ENCODE results near the gene TCTA.

The TCTA gene

DNA sequence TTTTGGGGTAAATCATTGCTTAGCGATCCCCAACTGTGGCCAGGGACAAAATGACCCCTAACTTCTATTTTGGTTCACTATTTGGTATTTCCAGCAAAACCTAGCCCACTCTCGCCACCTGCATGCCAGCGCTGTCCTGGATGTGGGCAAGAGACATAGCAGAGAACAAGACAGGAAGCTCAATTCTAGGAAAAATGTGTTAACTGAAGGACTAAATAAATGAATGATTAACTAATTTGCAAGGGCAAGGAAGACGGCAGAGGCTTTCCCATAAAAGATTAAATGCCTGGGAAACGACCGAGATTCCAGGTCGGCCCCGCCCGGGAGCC, 16.5 kb downstream of the TCTA start:
- H3K4me3 ChIP-seq (ENCODE audit: low read depth, low read length), result peak overlapping the region; percentile 76
- no peak for TF ChIP-seq MYC (IDR thresholded peaks at IDR 0.05; ENCODE audit: low read depth, low read length)
- TF ChIP-seq, protein P1, sequence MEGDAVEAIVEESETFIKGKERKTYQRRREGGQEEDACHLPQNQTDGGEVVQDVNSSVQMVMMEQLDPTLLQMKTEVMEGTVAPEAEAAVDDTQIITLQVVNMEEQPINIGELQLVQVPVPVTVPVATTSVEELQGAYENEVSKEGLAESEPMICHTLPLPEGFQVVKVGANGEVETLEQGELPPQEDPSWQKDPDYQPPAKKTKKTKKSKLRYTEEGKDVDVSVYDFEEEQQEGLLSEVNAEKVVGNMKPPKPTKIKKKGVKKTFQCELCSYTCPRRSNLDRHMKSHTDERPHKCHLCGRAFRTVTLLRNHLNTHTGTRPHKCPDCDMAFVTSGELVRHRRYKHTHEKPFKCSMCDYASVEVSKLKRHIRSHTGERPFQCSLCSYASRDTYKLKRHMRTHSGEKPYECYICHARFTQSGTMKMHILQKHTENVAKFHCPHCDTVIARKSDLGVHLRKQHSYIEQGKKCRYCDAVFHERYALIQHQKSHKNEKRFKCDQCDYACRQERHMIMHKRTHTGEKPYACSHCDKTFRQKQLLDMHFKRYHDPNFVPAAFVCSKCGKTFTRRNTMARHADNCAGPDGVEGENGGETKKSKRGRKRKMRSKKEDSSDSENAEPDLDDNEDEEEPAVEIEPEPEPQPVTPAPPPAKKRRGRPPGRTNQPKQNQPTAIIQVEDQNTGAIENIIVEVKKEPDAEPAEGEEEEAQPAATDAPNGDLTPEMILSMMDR (IDR thresholded peaks at IDR 0.05; ENCODE audit: low read depth, low read length), result no peak
- no peak for TF ChIP-seq POLR2A (IDR thresholded peaks at IDR 0.05; ENCODE audit: extremely low read depth, insufficient read length)
- TF ChIP-seq, protein P2, sequence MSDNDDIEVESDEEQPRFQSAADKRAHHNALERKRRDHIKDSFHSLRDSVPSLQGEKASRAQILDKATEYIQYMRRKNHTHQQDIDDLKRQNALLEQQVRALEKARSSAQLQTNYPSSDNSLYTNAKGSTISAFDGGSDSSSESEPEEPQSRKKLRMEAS (IDR thresholded peaks at IDR 0.05; ENCODE audit: low read depth, low read length), result no peak
- peak; percentile 34 for DNase-seq (ENCODE audit: low read depth)

DNA sequence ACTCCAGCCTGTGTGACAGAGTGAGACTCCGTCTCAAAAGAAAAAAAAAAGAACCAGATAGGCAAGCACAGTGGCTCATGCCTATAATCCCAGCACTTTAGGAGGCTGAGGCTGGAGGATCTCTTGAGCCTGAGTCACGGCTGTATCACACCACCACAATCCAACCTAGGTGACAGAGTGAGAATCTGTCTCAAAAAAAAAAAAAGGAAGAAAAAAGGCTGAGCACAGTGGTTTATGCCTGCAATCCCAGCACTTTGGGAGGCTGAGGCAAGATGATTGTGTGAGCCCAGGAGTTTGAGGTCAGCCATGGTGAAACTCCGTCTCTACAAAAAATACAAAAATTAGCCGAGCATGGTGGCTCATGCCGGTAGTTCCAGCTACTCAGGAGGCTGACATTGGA, 22.5 kb downstream of the TCTA start:
- H3K4me3 ChIP-seq (ENCODE audit: low read depth, low read length), result no peak overlapping the region
- TF ChIP-seq POLR2A (IDR thresholded peaks at IDR 0.05; ENCODE audit: extremely low read depth, insufficient read length), result no peak
- TF ChIP-seq, protein P2 (IDR thresholded peaks at IDR 0.05; ENCODE audit: low read depth, low read length), result no peak
- no peak for TF ChIP-seq MYC (IDR thresholded peaks at IDR 0.05; ENCODE audit: low read depth, low read length)
- TF ChIP-seq, protein P1 (IDR thresholded peaks at IDR 0.05; ENCODE audit: low read depth, low read length), result no peak
- DNase-seq (ENCODE audit: low read depth), result no peak

DNA sequence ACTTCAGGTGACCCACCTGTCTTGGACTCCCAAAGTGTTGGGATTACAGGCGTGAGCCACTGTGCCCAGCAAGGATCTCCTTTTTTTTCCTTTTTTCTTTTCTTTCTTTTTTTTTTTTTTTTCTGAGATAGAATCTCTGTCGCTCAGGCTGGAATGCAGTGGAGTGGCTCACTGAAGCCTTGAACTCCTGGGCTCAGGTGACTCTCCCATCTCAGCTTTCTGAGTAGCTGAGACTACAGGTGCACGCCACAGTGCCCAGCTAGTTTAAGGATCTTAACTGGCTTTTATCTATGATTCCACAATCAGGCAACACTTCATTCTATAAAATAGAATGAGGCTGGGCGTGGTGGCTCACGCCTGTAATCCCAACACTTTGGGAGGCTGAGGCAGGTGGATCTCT, 33.2 kb downstream of the TCTA start:
- DNase-seq (ENCODE audit: low read depth), result no peak
- TF ChIP-seq, protein P2 (IDR thresholded peaks at IDR 0.05; ENCODE audit: low read depth, low read length), result no peak
- TF ChIP-seq POLR2A (IDR thresholded peaks at IDR 0.05; ENCODE audit: extremely low read depth, insufficient read length) (no peak), MYC (IDR thresholded peaks at IDR 0.05; ENCODE audit: low read depth, low read length) (no peak)
- TF ChIP-seq, protein P1 (IDR thresholded peaks at IDR 0.05; ENCODE audit: low read depth, low read length), result no peak
- no peak overlapping the region for H3K4me3 ChIP-seq (ENCODE audit: low read depth, low read length)

DNA sequence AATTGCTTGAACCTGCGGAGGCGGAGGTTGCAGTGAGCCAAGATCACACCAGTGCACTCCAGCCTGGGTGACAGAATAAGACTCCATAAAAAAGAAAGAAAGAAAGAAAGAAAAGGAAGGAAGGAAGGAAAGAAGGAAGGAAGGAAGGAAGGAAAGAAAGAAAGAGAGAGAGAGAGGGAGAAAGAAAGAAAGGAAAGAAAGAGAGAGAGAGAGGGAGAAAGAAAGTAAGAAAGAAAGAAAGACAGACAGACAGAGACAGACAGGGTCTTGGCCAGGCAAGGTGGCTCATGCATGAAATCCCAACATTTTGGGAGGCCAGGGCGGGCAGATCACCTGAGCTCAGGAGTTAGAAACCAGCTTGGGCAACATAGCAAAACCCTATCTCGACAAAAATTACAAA, 41.4 kb downstream of the TCTA start:
- no peak for TF ChIP-seq POLR2A (IDR thresholded peaks at IDR 0.05; ENCODE audit: extremely low read depth, insufficient read length)
- no peak for TF ChIP-seq MYC (IDR thresholded peaks at IDR 0.05; ENCODE audit: low read depth, low read length)
- TF ChIP-seq, protein P2 (IDR thresholded peaks at IDR 0.05; ENCODE audit: low read depth, low read length), result no peak
- TF ChIP-seq, protein P1 (IDR thresholded peaks at IDR 0.05; ENCODE audit: low read depth, low read length), result no peak
- no peak for DNase-seq (ENCODE audit: low read depth)
- H3K4me3 ChIP-seq (ENCODE audit: low read depth, low read length), result no peak overlapping the region

DNA sequence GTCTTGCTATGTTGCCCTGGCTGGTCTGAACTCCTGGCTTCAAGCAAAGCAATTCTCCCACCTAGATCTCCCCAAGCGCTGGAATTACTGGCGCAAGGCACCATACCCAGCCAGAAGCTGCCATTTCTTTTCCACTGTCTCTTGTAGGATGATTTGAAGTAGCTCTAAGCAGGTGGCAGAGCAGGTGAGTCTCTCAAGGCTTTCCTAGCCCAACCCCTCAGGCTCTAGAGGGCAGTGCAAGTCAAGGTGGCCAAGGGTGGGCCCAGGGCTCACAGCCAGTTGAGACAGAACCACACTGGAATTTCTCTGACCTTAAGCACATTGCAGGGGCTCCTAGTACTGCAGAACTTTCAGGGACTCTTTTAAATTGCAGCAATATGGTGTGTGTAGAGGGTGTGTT, 42.2 kb downstream of the TCTA start:
- no peak for DNase-seq (ENCODE audit: low read depth)
- H3K4me3 ChIP-seq (ENCODE audit: low read depth, low read length), result no peak overlapping the region
- TF ChIP-seq, protein P1 (IDR thresholded peaks at IDR 0.05; ENCODE audit: low read depth, low read length), result peak; percentile 13
- no peak for TF ChIP-seq POLR2A (IDR thresholded peaks at IDR 0.05; ENCODE audit: extremely low read depth, insufficient read length)

Data from NB4 (cell line).